ENCODE measurements around the gene ZNF200.

Gene ZNF200

DNA sequence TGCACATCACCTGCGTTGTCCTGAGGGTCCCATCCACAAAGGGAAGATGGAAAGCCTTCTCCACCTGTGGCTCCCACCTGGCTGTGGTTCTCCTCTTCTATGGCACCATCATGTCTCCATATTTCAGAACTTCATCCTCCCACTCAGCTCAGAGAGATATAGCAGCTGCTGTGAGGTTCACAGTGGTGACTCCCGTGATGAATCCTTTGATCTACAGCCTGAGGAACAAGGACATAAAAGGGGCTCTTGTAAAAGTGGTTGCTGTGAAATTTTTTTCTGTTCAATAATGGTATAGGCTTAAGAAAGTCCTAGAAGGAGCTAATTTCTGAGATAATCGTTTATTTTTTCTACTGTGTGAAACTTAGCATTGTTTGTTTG is 18.7 kb downstream of the ZNF200 start:
- no peaks in the 10 kb centered on the region for H3K79me2 ChIP-seq (ENCODE audit: insufficient read depth, low read length)
- no peaks in the 10 kb centered on the region for H3K27me3 ChIP-seq (ENCODE audit: insufficient read depth, low read length, poor library complexity)
- peak overlapping the region; percentile 63 for H2AFZ ChIP-seq (ENCODE audit: low read depth, low read length)
- DNase-seq = peak; percentile 58
- peak overlapping the region; percentile 33 for H3K4me2 ChIP-seq (ENCODE audit: insufficient read depth, low read length)
- no peaks in the 10 kb centered on the region for H4K20me1 ChIP-seq (ENCODE audit: insufficient read depth, low read length)
- H3K4me3 ChIP-seq (ENCODE audit: low read depth in 1 of 2, low read length in 2 of 2) = no peak overlapping the region; a peak in 1 of 4 replicates
- H3K9me3 ChIP-seq (ENCODE audit: insufficient read depth, low read length, severe bottlenecking) = no peaks in the 10 kb centered on the region
- peaks cover 30% of the 10 kb centered on the region for H3K4me1 ChIP-seq (ENCODE audit: insufficient read depth, low read length)
- ATAC-seq (ENCODE audit: insufficient read depth, low read depth) = peak; percentile 66
- H3K36me3 ChIP-seq (ENCODE audit: insufficient read depth, low read length) = no peaks in the 10 kb centered on the region
- no peak for TF ChIP-seq EZH2 (IDR thresholded peaks at IDR 0.05; ENCODE audit: borderline replicate concordance, low read depth, low read length, severe bottlenecking)
- TF ChIP-seq, protein P1, sequence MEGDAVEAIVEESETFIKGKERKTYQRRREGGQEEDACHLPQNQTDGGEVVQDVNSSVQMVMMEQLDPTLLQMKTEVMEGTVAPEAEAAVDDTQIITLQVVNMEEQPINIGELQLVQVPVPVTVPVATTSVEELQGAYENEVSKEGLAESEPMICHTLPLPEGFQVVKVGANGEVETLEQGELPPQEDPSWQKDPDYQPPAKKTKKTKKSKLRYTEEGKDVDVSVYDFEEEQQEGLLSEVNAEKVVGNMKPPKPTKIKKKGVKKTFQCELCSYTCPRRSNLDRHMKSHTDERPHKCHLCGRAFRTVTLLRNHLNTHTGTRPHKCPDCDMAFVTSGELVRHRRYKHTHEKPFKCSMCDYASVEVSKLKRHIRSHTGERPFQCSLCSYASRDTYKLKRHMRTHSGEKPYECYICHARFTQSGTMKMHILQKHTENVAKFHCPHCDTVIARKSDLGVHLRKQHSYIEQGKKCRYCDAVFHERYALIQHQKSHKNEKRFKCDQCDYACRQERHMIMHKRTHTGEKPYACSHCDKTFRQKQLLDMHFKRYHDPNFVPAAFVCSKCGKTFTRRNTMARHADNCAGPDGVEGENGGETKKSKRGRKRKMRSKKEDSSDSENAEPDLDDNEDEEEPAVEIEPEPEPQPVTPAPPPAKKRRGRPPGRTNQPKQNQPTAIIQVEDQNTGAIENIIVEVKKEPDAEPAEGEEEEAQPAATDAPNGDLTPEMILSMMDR (IDR thresholded peaks at IDR 0.05; ENCODE audit: borderline replicate concordance, extremely low read depth, low read length, poor library complexity, severe bottlenecking) = no peak
- peak overlapping the region; percentile 81 for H3K27ac ChIP-seq (ENCODE audit: low read length)
- H3K9ac ChIP-seq (ENCODE audit: low read depth, low read length) = 0 out of 2 replicates have a peak overlapping the region, but pooled peaks have one; percentile 34

DNA sequence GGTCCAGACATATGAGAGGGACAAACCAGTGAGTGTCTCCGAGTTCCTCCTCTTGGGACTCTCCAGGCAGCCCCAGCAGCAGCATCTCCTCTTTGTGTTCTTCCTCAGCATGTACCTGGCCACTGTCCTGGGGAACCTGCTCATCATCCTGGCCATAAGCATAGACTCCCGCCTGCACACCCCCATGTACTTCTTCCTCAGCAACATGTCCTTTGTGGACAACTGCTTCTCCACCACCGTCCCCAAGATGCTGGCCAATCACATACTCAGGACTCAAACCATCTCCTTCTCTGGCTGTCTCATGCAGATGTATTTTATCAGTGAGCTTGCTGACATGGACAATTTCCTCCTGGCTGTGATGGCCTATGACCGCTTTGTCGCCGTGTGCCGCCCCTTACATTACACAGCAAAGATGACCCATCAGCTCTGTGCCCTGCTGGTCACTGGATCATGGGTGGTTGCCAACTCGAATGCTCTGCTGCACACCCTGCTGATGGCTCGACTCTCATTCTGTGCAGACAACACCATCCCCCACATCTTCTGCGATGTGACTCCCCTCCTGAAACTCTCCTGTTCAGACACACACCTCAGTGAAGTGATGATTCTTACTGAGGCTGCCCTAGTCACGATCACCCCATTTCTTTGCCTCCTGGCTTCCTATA is 19.2 kb downstream of the ZNF200 start:
- H3K27me3 ChIP-seq (ENCODE audit: insufficient read depth, low read length, poor library complexity) = no peaks in the 10 kb centered on the region
- no peaks in the 10 kb centered on the region for H3K36me3 ChIP-seq (ENCODE audit: insufficient read depth, low read length)
- H3K79me2 ChIP-seq (ENCODE audit: insufficient read depth, low read length) = no peaks in the 10 kb centered on the region
- ATAC-seq (ENCODE audit: insufficient read depth, low read depth) (no peak), DNase-seq (no peak)
- peaks cover 30% of the 10 kb centered on the region for H3K4me1 ChIP-seq (ENCODE audit: insufficient read depth, low read length)
- H3K4me2 ChIP-seq (ENCODE audit: insufficient read depth, low read length) = peak overlapping the region; percentile 33
- H3K9ac ChIP-seq (ENCODE audit: low read depth, low read length) = peak overlapping the region; percentile 34
- peak overlapping the region; percentile 81 for H3K27ac ChIP-seq (ENCODE audit: low read length)
- TF ChIP-seq, protein P1 (IDR thresholded peaks at IDR 0.05; ENCODE audit: borderline replicate concordance, extremely low read depth, low read length, poor library complexity, severe bottlenecking) = no peak
- TF ChIP-seq EZH2 (IDR thresholded peaks at IDR 0.05; ENCODE audit: borderline replicate concordance, low read depth, low read length, severe bottlenecking) = no peak
- peak overlapping the region; percentile 63 for H2AFZ ChIP-seq (ENCODE audit: low read depth, low read length)
- no peaks in the 10 kb centered on the region for H4K20me1 ChIP-seq (ENCODE audit: insufficient read depth, low read length)
- no peaks in the 10 kb centered on the region for H3K9me3 ChIP-seq (ENCODE audit: insufficient read depth, low read length, severe bottlenecking)
- peak overlapping the region in 1 of 2 experiments; percentile 21; a peak in 1 of 4 replicates for H3K4me3 ChIP-seq (ENCODE audit: low read depth in 1 of 2, low read length in 2 of 2)

- Histone ChIP-seq H3K27me3 (ENCODE audit: insufficient read depth, low read length, poor library complexity) (no peaks in the 10 kb centered on the region), H3K4me2 (ENCODE audit: insufficient read depth, low read length) (peak overlapping the region; percentile 33), H3K27ac (ENCODE audit: low read length) (peak overlapping the region; percentile 81), H3K9ac (ENCODE audit: low read depth, low read length) (peak overlapping the region; percentile 34), H3K4me3 (ENCODE audit: low read depth in 1 of 2, low read length in 2 of 2) (peak overlapping the region in 1 of 2 experiments; percentile 21; a peak in 1 of 4 replicates), H3K36me3 (ENCODE audit: insufficient read depth, low read length) (no peaks in the 10 kb centered on the region), H4K20me1 (ENCODE audit: insufficient read depth, low read length) (no peaks in the 10 kb centered on the region), H3K4me1 (ENCODE audit: insufficient read depth, low read length) (peaks cover 30% of the 10 kb centered on the region), H3K79me2 (ENCODE audit: insufficient read depth, low read length) (no peaks in the 10 kb centered on the region), H3K9me3 (ENCODE audit: insufficient read depth, low read length, severe bottlenecking) (no peaks in the 10 kb centered on the region), H2AFZ (ENCODE audit: low read depth, low read length) (peak overlapping the region; percentile 63)
- peak; percentile 92 for ATAC-seq (ENCODE audit: insufficient read depth, low read depth)
- TF ChIP-seq, protein P1 (IDR thresholded peaks at IDR 0.05; ENCODE audit: borderline replicate concordance, extremely low read depth, low read length, poor library complexity, severe bottlenecking) = no peak
- no peak for TF ChIP-seq EZH2 (IDR thresholded peaks at IDR 0.05; ENCODE audit: borderline replicate concordance, low read depth, low read length, severe bottlenecking)
- DNase-seq = peak; percentile 61
These were observed 19.9 kb downstream of the ZNF200 start for GRCh38 chr16:3214904-3215600.
